Loucy (cell line): ENCODE data around the gene SCAMP4.

Source experiments
- EZH2phosphoT487 ChIP-seq: fragments of 200-600 bp; IDR thresholded peaks from 2 replicates; pipeline ENCODE4 v1.6.1; 2018; ENCODE audit warnings: antibody characterized with exemption, mild to moderate bottlenecking, moderate library complexity, borderline replicate concordance
- TF ChIP-seq, protein P1 (sequence below): fragments of 200-600 bp; sonication (generic); conservative IDR thresholded peaks from 2 replicates; pipeline ENCODE4 v1.5.1; 2014; ENCODE audit warnings: mild to moderate bottlenecking, antibody characterized with exemption, low read length

GRCh38 chr19:1935484-1936208, 30.4 kb downstream of the SCAMP4 start:
- TF ChIP-seq, protein P1, sequence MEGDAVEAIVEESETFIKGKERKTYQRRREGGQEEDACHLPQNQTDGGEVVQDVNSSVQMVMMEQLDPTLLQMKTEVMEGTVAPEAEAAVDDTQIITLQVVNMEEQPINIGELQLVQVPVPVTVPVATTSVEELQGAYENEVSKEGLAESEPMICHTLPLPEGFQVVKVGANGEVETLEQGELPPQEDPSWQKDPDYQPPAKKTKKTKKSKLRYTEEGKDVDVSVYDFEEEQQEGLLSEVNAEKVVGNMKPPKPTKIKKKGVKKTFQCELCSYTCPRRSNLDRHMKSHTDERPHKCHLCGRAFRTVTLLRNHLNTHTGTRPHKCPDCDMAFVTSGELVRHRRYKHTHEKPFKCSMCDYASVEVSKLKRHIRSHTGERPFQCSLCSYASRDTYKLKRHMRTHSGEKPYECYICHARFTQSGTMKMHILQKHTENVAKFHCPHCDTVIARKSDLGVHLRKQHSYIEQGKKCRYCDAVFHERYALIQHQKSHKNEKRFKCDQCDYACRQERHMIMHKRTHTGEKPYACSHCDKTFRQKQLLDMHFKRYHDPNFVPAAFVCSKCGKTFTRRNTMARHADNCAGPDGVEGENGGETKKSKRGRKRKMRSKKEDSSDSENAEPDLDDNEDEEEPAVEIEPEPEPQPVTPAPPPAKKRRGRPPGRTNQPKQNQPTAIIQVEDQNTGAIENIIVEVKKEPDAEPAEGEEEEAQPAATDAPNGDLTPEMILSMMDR: no peak
- TF ChIP-seq EZH2phosphoT487: no peak
